OCI-LY1 (cell line): ENCODE results near the gene ARHGAP24.

Source experiments
- CTCF ChIP-seq: fragments of 200-600 bp; sonication (generic), shearing (Covaris generic); IDR thresholded peaks from 2 replicates; pipeline ENCODE4 v1.5.1; 2017; ENCODE audit warnings: mild to moderate bottlenecking, antibody characterized with exemption, low read length, moderate library complexity, mixed read lengths
- EZH2 ChIP-seq: fragments of 200-600 bp; sonication (generic), shearing (Covaris generic); IDR thresholded peaks from 2 replicates; pipeline ENCODE4 v1.8.0; 2017; ENCODE audit warnings: borderline replicate concordance, mixed run types, mild to moderate bottlenecking, antibody characterized with exemption, low read length, moderate library complexity, mixed read lengths

- TF ChIP-seq EZH2: no peak
- no peak for TF ChIP-seq CTCF
These were observed 398.6 kb downstream of the ARHGAP24 start for GRCh38 chr4:85873566-85873965.
